Non-pigmented ciliary epithelial cell (primary cell): ENCODE measurements around the gene TTC14.
"Not testable (repeated sequence)": the region's sequence is repeated elsewhere in the genome, so short reads cannot be mapped to it uniquely, and the experiment has no call there.

ENCODE experiments used
- DNase-seq: peaks from one replicate; pipeline ENCODE4 v3.0.0-alpha.2; 2010; ENCODE audit warnings: low read depth

TTC14 gene

GRCh38 chr3:180601688-180602666, at the start of gene TTC14:
TTC14 (plus strand) TSS chr3:180602163; CDS start chr3:180602262, 99 bp downstream.
- DNase-seq: peak; percentile 85

- no peak for DNase-seq
These were observed 38.6 kb upstream of the TTC14 start for GRCh38 chr3:180563406-180563805.

- no peak for DNase-seq
These were observed 37.3 kb upstream of the TTC14 start for GRCh38 chr3:180564676-180565075.

GRCh38 chr3:180570238-180570637, 31.7 kb upstream of the TTC14 start:
- no peak for DNase-seq

- no peak for DNase-seq
These were observed 29.9 kb upstream of the TTC14 start for GRCh38 chr3:180571831-180572598.

- DNase-seq: no peak
These were observed 26.4 kb upstream of the TTC14 start for GRCh38 chr3:180575571-180575970.

- DNase-seq: no peak
These were observed 21.0 kb upstream of the TTC14 start for GRCh38 chr3:180580934-180581333.

GRCh38 chr3:180590396-180590795, 11.6 kb upstream of the TTC14 start:
- DNase-seq: no peak

GRCh38 chr3:180593631-180594030, 8.3 kb upstream of the TTC14 start:
- not testable (repeated sequence) for DNase-seq

GRCh38 chr3:180594631-180595558, 7.1 kb upstream of the TTC14 start:
- no peak for DNase-seq

- DNase-seq: no peak
These were observed 6.4 kb upstream of the TTC14 start for GRCh38 chr3:180595559-180595935.

- DNase-seq: no peak
These were observed 1.5 kb upstream of the TTC14 start for GRCh38 chr3:180600473-180600872.

- DNase-seq: no peak
These were observed 9.0 kb downstream of the TTC14 start for GRCh38 chr3:180611006-180611405.

- no peak for DNase-seq
These were observed 10.4 kb downstream of the TTC14 start for GRCh38 chr3:180612364-180612763.

GRCh38 chr3:180615954-180616353, 14.0 kb downstream of the TTC14 start:
- no peak for DNase-seq

- DNase-seq: no peak
These were observed 15.1 kb downstream of the TTC14 start for GRCh38 chr3:180617049-180617448.

GRCh38 chr3:180618563-180618962, 16.6 kb downstream of the TTC14 start:
- not testable (repeated sequence) for DNase-seq

- DNase-seq: no peak
These were observed 17.8 kb downstream of the TTC14 start for GRCh38 chr3:180619723-180620122.

- DNase-seq: no peak
These were observed 22.8 kb downstream of the TTC14 start for GRCh38 chr3:180624714-180625113.

GRCh38 chr3:180626844-180627243, 24.9 kb downstream of the TTC14 start:
- DNase-seq: no peak

GRCh38 chr3:180630371-180630770, 28.4 kb downstream of the TTC14 start:
- DNase-seq: no peak

GRCh38 chr3:180631317-180631716, 29.4 kb downstream of the TTC14 start:
- no peak for DNase-seq
